ENCODE results near the gene ZNF423. TPM values are rescaled to one million over a fixed set of nuclear protein-coding genes. Genes with fewer than 3 reads are reported as not detected.

ZNF423 gene
- total and polyA plus RNA-seq, 2 of the 13 experiments (the other 11 are each of a cell fraction or from before 2014, with no cell fraction given): 0.07 to 0.31 TPM

- TF ChIP-seq ZBTB40 (IDR thresholded peaks at IDR 0.05): no peak
- TF ChIP-seq ZBTB40 (CRISPR knock-in tag; IDR thresholded peaks at IDR 0.05): no peak
- TF ChIP-seq HOXA9 (CRISPR knock-in tag; IDR thresholded peaks at IDR 0.05; ENCODE audit: borderline replicate concordance): 0 out of 2 replicates have a peak, but pooled peaks have one; percentile 33
- TF ChIP-seq ZNF101 (CRISPR knock-in tag; IDR thresholded peaks at IDR 0.05; ENCODE audit: borderline replicate concordance, low read depth): no peak
- peak; percentile 66 for TF ChIP-seq KDM2A (CRISPR knock-in tag; IDR thresholded peaks at IDR 0.05; ENCODE audit: borderline replicate concordance, low read depth)
- no peak for TF ChIP-seq ZNF317 (CRISPR knock-in tag; IDR thresholded peaks at IDR 0.05)
- no peak for TF ChIP-seq SMARCE1 (IDR thresholded peaks at IDR 0.05; ENCODE audit: borderline replicate concordance)
- no peak for TF ChIP-seq CSRNP1 (CRISPR knock-in tag; IDR thresholded peaks at IDR 0.05)
- TF ChIP-seq KLF6 (CRISPR knock-in tag; IDR thresholded peaks at IDR 0.05): no peak
- no peak for TF ChIP-seq ZHX2 (IDR thresholded peaks at IDR 0.05; ENCODE audit: low read depth)
- no peak for TF ChIP-seq ZHX2 (CRISPR knock-in tag; IDR thresholded peaks at IDR 0.05; ENCODE audit: borderline replicate concordance)
- TF ChIP-seq MED1 (CRISPR knock-in tag; IDR thresholded peaks at IDR 0.05): no peak
- 0 out of 2 replicates have a peak, but pooled peaks have one; percentile 20 for TF ChIP-seq RXRA (CRISPR knock-in tag; IDR thresholded peaks at IDR 0.05)
- TF ChIP-seq ZNF629 (CRISPR knock-in tag; conservative IDR thresholded peaks at IDR 0.05): no peak
These were observed 561 bp downstream of the ZNF423 start (continued) for GRCh38 chr16:49855280-49855821.

Data from HepG2 (cell line).